Measurements from ENCODE around the gene HOXA2.

DNA sequence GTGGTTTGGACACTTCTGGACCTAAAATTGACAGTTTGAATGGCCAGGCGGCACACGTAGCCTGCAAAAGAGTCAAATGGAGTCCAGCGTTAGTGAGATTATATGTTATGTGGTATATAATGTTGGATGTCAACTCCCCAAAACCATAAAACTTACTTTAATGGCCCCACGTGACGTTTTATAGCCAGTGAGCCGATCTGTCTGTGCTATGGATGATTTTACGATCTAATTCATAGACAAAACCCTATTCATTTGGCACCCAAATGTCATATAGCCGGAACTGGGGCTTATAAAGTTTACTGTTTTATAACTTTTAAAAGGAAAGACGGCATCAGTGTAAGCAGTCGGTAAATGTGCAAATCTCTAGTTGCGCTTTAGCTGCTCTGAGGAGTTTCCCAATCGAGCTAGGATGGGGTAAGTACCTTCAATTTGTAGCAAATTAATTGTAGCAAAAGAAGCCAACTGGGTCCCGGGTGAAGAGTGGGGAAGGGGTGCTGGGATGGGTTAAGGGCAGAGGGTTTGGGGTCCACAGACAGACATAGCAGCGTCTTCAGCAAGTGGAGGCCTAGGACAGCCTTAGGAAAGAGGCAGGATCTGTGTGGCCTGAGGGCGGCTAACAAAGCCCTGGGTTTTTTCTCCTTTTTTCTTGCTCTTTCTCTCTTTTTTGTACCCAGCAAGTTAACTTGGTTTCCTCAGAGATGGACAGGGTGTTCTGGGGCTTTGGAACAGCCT, 37.8 kb upstream of the HOXA2 start:
- TF ChIP-seq CTCF (IDR thresholded peaks at IDR 0.05; ENCODE audit: insufficient read depth, low read length, poor library complexity, severe bottlenecking): no peak
- no peak for TF ChIP-seq EZH2phosphoT487 (conservative IDR thresholded peaks at IDR 0.05; ENCODE audit: low read length)

Data from SU-DHL-6 (cell line).